NCI-H2171 (cell line): ENCODE results near the gene AMER2.

Source experiments
- DNase-seq: peaks from one replicate; lab custom pipeline; 2025; lab: John Stamatoyannopoulos, UW

The AMER2 gene, protein sequence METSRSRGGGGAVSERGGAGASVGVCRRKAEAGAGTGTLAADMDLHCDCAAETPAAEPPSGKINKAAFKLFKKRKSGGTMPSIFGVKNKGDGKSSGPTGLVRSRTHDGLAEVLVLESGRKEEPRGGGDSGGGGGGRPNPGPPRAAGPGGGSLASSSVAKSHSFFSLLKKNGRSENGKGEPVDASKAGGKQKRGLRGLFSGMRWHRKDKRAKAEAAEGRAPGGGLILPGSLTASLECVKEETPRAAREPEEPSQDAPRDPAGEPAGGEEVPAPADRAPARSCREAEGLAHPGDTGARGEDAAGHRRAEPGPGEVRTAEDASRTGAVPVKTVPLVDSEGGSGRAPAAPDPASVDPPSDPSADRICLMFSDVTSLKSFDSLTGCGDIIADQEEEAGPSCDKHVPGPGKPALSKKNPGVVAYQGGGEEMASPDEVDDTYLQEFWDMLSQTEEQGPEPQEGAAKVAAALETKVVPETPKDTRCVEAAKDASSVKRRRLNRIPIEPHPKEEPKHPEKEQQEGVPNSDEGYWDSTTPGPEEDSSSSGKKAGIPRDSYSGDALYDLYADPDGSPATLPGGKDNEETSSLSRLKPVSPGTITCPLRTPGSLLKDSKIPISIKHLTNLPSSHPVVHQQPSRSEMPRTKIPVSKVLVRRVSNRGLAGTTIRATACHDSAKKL

DNA sequence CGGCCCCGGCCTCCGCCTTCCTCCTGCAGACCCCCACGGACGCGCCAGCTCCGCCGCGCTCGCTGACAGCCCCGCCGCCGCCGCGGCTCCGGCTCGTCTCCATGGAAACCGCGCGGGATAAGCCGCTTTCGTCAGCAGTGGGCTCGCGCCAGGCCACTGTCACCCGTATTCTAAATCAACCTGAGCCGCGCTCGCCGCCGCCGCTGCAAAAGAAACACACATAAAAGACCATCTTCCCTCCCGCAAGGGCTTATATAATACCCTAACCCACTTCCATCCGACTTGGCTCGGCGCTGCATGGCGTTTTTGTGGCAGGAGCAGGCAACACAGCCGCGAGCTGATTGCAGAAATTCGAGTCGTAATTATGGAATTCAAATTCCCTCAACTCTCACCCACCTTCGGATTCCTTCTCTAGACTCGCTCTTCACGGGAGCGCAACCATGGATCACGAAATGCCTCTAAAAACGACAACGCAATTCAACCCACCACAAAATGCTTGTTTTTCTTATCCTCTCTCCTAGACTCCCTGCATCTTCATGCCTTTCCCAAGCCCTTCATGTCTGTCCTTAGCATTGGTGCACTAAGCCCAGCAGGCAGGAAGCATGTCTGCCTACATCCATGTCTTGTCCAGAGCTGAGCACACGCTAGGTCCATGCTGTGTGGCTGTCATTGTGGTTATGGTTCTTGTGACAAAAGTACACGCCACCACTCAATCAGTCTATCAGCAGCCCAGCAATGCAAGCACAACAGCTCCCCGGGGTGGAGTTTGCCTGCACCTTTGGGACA lies at the start of gene AMER2:
Gene AMER2 (minus strand): TSS at position 772 of the 786 bp plus-strand sequence. CDS start 669 bp downstream, at position 103.
- peak; percentile 39 for DNase-seq

GRCh38 chr13:25218019-25218418 lies 45.9 kb upstream of the AMER2 start:
- no peak for DNase-seq

GRCh38 chr13:25217023-25217885 lies 45.2 kb upstream of the AMER2 start:
- DNase-seq, result no peak

GRCh38 chr13:25215253-25215575 lies 43.1 kb upstream of the AMER2 start:
- no peak for DNase-seq

GRCh38 chr13:25214491-25215252 lies 42.6 kb upstream of the AMER2 start:
- DNase-seq, result no peak

DNA sequence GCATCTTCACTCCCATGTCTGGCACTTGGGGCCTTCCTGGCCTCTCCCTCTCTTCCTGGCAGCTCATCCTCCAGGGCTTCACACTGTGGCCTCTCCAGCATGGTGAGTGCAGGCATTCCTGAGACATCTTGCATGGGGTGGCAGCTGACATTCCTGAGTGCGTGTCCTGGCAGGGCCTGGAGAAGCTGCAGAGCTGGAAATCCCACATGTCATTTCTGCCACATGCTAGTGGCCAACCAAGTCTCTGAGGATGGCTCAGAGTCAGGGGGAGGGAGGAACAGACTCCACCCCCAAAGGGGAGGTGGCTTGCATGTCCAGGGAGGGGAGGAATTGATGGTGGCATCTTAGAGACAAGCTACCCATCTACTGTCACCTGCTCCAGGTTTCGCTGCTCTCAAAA lies 41.6 kb upstream of the AMER2 start:
- no peak for DNase-seq

- no peak for DNase-seq
These were observed 38.9 kb upstream of the AMER2 start for GRCh38 chr13:25210842-25211569.

- DNase-seq, result no peak
These were observed 35.3 kb upstream of the AMER2 start for GRCh38 chr13:25207291-25207810.

DNA sequence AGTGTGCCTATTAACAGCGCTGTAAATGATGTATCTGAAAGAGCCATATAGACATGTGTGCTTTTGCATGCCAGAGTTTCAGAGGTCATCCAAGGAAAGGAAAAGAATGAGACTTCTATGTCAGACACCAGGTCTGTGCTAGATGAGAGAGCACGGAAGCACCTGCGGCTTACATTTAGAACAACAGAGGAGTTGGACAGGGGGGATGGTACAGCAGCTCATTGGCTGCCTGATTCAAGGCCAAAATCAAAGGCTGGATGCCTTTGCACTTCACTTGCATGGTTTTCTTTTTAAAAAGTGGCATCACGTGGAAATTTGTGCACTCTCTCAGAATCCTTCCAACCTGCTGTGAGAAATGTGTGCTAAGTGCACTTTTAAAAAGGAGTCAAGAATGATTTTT lies 32.8 kb upstream of the AMER2 start:
- no peak for DNase-seq

GRCh38 chr13:25203127-25203740 lies 31.1 kb upstream of the AMER2 start:
- no peak for DNase-seq

DNA sequence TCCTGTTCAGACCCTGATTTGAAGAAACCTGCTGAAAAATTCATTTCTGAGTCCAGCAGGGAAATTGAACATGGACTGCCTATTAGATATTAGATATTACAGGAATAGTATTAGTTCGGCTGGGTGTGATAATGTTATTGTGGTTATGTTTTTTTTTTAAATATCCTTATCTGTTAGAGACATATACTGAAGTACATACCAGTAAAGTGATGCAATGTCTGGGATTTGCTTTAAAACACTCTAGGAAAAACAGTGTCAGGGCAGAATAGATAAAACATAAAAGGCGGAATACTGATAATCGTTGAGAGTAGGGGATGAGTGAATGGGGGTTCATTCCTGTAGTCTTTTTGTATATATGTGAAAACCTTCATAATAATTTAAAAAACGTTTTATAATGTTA lies 28.7 kb upstream of the AMER2 start:
- no peak for DNase-seq

DNA sequence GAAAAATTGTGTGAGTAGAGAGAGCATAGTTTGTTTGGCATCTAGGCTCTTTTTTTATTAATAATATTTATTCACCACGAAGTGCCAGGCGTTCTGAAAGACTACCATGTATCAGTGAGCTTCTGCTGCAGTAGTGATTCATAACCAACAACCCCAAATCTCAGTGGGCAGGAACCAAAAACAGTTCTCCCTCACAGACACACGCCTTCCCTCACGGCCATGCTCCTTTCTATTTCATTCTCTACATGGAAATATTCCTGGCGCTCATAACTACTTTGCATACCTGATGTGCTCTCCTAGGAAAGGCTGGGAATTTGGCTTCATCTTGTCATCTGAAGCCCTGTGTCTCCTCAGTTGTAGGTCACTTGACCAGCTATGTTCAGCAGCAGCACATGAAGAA lies 26.6 kb upstream of the AMER2 start:
- DNase-seq, result no peak

DNA sequence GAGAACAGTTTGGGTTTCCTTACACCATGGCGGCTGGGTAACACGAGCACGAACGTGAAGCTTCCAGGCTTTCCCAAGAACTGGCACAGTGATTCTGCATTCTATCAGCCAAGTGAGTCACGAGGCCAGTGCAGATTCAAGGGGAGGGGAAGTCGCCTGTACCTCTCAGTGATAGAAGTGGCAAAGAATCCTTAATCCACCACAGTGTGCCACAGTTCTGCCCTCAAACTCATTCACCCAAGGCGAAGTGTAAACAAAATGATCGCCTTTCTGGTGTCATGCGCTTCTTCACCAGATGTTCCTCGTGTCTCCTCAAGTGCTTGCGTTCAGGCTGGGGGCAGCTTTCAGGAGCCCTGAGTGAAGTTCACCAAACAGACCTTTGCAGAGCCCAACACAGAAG lies 24.9 kb upstream of the AMER2 start:
- DNase-seq, result no peak

GRCh38 chr13:25192936-25193335 lies 20.8 kb upstream of the AMER2 start:
- DNase-seq, result no peak

GRCh38 chr13:25192489-25192888 lies 20.4 kb upstream of the AMER2 start:
- DNase-seq, result no peak

GRCh38 chr13:25192052-25192451 lies 20.0 kb upstream of the AMER2 start:
- no peak for DNase-seq

DNA sequence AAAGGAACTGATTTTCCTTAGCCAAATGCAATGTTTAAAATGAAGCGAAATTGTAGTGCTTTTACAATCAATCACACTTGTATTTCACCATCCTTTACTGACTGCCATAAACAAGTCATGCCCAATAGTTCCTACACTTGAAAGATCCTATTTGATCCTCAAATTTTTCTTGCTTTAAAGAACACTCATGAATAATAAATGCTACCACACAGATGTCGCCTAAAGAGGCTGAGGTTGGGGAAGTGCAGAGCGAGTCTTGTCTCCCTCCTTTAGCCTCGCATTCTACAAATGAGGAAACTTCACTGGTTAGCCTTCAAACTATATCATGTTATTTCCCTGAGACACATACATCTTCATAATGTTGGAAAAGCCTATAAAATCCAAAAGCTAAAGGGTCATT lies 18.7 kb upstream of the AMER2 start:
- DNase-seq, result no peak

DNA sequence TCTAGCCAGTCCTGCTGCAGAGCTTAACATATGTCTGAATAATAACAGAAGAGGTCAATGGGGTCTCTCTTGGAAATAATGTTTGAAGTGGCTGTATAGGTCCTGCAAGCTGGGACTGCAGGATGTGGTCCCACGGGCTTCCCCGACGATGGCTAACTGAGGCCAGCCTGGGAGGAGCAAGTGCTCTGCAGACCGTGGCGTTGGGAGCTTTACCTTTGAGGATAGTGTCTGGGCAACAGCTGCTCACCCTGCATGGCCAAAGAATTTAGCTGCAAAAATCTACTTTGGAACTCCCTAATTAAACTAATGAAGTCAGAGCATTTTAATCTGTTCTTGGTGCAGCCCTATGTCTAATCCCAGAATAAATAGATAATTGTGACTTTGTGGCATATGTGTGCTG lies 18.2 kb upstream of the AMER2 start:
- no peak for DNase-seq

- no peak for DNase-seq
These were observed 15.5 kb upstream of the AMER2 start for GRCh38 chr13:25187596-25187995.

GRCh38 chr13:25186187-25186586 lies 14.1 kb upstream of the AMER2 start:
- no peak for DNase-seq
